ENCODE measurements around the gene CTBP1. TPM values are rescaled to one million over a fixed set of nuclear protein-coding genes. Genes with fewer than 3 reads are reported as not detected.

The CTBP1 gene
- total and polyA plus RNA-seq, 9 of the 15 experiments (the other 6 are each of a cell fraction or from before 2014, with no cell fraction given) = 14.5 to 162 (median 68.2) TPM

DNA sequence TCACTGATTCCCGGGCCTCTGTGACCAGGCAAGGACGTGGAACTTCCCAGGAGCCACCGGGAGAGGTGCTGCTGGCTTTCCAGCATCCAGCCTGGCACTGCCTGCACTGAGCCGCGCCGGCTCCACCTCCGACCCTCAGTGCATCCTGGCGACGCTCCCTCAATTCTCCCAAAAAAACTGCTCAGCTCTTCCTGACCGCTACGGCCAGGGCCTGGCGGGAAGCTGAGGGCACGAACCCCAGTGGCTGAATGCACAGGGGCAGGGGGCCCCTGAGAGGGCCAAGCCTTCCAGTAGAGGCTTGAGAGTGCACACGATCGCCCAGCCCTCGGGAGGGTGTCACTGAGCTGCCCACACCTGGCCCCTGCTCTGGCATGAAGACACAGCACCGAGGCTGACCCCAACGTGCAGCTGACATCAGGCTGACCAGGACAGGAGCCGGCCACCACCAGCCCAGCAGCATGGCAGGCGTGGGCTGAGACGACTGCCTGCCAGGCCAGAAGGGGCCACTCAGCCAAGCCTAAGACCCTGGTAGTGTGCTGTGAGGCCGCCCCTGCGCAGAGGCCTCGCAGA lies 6.9 kb downstream of the CTBP1 start:
- Histone ChIP-seq H3K4me2 (ENCODE audit: insufficient read depth, low read length) (no peak overlapping the region), H3K27ac (ENCODE audit: extremely low read depth, low read depth, low read length) (no peak overlapping the region), H3K9ac (ENCODE audit: insufficient read depth in 1 of 2, low read depth in 2 of 2, low read length in 2 of 2) (no peak overlapping the region; a peak in 1 of 4 replicates), H3K79me2 (ENCODE audit: control insufficient read depth, insufficient read depth, low read length) (peaks cover 66% of the 10 kb centered on the region), H3K4me3 (no peak overlapping the region), H3K4me1 (replicated peaks in 1 of 2; ENCODE audit: control insufficient read depth in 2 of 2, insufficient read depth in 2 of 2, low read length in 2 of 2) (peaks cover 0 to 59% of the 10 kb centered on the region in 2 experiments; a peak in 3 of 5 replicates), H4K20me1 (replicated peaks; ENCODE audit: control insufficient read depth, insufficient read depth, low read length) (no peaks in the 10 kb centered on the region; the same call in 1 of the 2 replicates), H3K9me3 (replicated peaks; ENCODE audit: control insufficient read depth, insufficient read depth, low read depth, low read length) (no peaks in the 10 kb centered on the region), H3K36me3 (ENCODE audit: control insufficient read depth, insufficient read depth, low read length) (peaks cover 58% of the 10 kb centered on the region), H3K9me1 (ENCODE audit: control insufficient read depth, insufficient read depth, low read length) (peaks cover 14% of the 10 kb centered on the region), H3K27me3 (ENCODE audit: control insufficient read depth in 2 of 2, insufficient read depth in 2 of 2, low read length in 2 of 2) (no peaks in the 10 kb centered on the region), H2AFZ (ENCODE audit: low read depth, low read length) (no peak overlapping the region)
- no peak for FAIRE-seq
- in situ Hi-C loops (cut with MboI) = no loop called here
- intact Hi-C loops (cut with micrococcal nuclease) = no loop called here
- ChIA-PET POLR2A (no interaction called here), CTCF (ENCODE audit: low intra/inter-chr PET ratio) (no interaction called here)
- WGBS (ENCODE audit: insufficient coverage, low coverage, missing lambda C conversion rate) = 95% methylated on average over 22 of the region's 24 CpGs
- no peak for ATAC-seq
- no TSS peak for BruUV-seq (replicated peaks)
- DNase-seq (ENCODE audit: extremely low read depth in 1 of 4, low spot score in 3 of 4) = peak in 1 of 4 experiments; percentile 4
- TF ChIP-seq NFYB (IDR thresholded peaks at IDR 0.05; ENCODE audit: extremely low read depth, insufficient read length) = no peak
- TF ChIP-seq, protein P1, sequence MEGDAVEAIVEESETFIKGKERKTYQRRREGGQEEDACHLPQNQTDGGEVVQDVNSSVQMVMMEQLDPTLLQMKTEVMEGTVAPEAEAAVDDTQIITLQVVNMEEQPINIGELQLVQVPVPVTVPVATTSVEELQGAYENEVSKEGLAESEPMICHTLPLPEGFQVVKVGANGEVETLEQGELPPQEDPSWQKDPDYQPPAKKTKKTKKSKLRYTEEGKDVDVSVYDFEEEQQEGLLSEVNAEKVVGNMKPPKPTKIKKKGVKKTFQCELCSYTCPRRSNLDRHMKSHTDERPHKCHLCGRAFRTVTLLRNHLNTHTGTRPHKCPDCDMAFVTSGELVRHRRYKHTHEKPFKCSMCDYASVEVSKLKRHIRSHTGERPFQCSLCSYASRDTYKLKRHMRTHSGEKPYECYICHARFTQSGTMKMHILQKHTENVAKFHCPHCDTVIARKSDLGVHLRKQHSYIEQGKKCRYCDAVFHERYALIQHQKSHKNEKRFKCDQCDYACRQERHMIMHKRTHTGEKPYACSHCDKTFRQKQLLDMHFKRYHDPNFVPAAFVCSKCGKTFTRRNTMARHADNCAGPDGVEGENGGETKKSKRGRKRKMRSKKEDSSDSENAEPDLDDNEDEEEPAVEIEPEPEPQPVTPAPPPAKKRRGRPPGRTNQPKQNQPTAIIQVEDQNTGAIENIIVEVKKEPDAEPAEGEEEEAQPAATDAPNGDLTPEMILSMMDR (IDR thresholded peaks at IDR 0.05 in 2 of 3, conservative IDR thresholded peaks at IDR 0.05 in 1 of 3; ENCODE audit: insufficient read depth in 2 of 3, low read depth in 1 of 3, low read length in 3 of 3) = no peak
- TF ChIP-seq, protein P2, sequence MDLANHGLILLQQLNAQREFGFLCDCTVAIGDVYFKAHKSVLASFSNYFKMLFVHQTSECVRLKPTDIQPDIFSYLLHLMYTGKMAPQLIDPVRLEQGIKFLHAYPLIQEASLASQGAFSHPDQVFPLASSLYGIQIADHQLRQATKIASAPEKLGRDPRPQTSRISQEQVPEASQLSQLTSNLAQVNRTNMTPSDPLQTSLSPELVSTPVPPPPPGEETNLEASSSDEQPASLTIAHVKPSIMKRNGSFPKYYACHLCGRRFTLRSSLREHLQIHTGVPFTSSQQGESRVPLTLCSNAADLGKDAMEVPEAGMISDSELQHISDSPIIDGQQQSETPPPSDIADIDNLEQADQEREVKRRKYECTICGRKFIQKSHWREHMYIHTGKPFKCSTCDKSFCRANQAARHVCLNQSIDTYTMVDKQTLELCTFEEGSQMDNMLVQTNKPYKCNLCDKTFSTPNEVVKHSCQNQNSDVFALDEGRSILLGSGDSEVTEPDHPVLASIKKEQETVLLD (IDR thresholded peaks at IDR 0.05) = no peak
- TF ChIP-seq ZNF174 (CRISPR knock-in tag; IDR thresholded peaks at IDR 0.05) = no peak
- TF ChIP-seq, protein P3, sequence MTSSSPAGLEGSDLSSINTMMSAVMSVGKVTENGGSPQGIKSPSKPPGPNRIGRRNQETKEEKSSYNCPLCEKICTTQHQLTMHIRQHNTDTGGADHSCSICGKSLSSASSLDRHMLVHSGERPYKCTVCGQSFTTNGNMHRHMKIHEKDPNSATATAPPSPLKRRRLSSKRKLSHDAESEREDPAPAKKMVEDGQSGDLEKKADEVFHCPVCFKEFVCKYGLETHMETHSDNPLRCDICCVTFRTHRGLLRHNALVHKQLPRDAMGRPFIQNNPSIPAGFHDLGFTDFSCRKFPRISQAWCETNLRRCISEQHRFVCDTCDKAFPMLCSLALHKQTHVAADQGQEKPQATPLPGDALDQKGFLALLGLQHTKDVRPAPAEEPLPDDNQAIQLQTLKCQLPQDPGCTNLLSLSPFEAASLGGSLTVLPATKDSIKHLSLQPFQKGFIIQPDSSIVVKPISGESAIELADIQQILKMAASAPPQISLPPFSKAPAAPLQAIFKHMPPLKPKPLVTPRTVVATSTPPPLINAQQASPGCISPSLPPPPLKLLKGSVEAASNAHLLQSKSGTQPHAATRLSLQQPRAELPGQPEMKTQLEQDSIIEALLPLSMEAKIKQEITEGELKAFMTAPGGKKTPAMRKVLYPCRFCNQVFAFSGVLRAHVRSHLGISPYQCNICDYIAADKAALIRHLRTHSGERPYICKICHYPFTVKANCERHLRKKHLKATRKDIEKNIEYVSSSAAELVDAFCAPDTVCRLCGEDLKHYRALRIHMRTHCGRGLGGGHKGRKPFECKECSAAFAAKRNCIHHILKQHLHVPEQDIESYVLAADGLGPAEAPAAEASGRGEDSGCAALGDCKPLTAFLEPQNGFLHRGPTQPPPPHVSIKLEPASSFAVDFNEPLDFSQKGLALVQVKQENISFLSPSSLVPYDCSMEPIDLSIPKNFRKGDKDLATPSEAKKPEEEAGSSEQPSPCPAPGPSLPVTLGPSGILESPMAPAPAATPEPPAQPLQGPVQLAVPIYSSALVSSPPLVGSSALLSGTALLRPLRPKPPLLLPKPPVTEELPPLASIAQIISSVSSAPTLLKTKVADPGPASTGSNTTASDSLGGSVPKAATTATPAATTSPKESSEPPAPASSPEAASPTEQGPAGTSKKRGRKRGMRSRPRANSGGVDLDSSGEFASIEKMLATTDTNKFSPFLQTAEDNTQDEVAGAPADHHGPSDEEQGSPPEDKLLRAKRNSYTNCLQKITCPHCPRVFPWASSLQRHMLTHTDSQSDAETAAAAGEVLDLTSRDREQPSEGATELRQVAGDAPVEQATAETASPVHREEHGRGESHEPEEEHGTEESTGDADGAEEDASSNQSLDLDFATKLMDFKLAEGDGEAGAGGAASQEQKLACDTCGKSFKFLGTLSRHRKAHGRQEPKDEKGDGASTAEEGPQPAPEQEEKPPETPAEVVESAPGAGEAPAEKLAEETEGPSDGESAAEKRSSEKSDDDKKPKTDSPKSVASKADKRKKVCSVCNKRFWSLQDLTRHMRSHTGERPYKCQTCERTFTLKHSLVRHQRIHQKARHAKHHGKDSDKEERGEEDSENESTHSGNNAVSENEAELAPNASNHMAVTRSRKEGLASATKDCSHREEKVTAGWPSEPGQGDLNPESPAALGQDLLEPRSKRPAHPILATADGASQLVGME (CRISPR knock-in tag; IDR thresholded peaks at IDR 0.05) = no peak
- TF ChIP-seq, protein P4, sequence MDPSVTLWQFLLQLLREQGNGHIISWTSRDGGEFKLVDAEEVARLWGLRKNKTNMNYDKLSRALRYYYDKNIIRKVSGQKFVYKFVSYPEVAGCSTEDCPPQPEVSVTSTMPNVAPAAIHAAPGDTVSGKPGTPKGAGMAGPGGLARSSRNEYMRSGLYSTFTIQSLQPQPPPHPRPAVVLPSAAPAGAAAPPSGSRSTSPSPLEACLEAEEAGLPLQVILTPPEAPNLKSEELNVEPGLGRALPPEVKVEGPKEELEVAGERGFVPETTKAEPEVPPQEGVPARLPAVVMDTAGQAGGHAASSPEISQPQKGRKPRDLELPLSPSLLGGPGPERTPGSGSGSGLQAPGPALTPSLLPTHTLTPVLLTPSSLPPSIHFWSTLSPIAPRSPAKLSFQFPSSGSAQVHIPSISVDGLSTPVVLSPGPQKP (CRISPR knock-in tag; IDR thresholded peaks at IDR 0.05) = no peak
- TF ChIP-seq IFI16 (CRISPR knock-in tag; IDR thresholded peaks at IDR 0.05) = no peak
- no peak for TF ChIP-seq SIN3A (IDR thresholded peaks at IDR 0.05; ENCODE audit: borderline replicate concordance in 2 of 2, control insufficient read depth in 1 of 2, low read depth in 2 of 2, low read length in 2 of 2)
- no peak for TF ChIP-seq RFX7 (CRISPR knock-in tag; IDR thresholded peaks at IDR 0.05)
- TF ChIP-seq KHSRP (IDR thresholded peaks at IDR 0.05) = no peak
- TF ChIP-seq ETV5 (CRISPR knock-in tag; IDR thresholded peaks at IDR 0.05; ENCODE audit: low read depth) = no peak
- no peak for TF ChIP-seq SRSF7 (optimal IDR thresholded peaks at IDR 0.05; ENCODE audit: low read depth, low read length)

Data from K562 (cell line).